Small intestine (tissue), 7 donors: Measurements from ENCODE around the gene ZNF610. TPM values are rescaled to one million over a fixed set of nuclear protein-coding genes. Genes with fewer than 3 reads are reported as not detected.

Source experiments
- DNase-seq, 2 donors: peaks; one replicate each; pipeline versions ENCODE4 v3.0.0 to v3.0.0-alpha.2; 2013
- FAIRE-seq: peaks from 2 replicates; lab custom pipeline; 2012; peaks lifted over from hg19 to GRCh38; lab: Jason Lieb, UNC
- H3K27ac ChIP-seq, 3 donors: one replicate each; pipeline ENCODE4 v1.5.1; 2013; ENCODE audit warnings: low read length in 2 of 3, mild to moderate bottlenecking in 2 of 3, control low read depth in 1 of 3, inconsistent platforms in 1 of 3, low read depth in 1 of 3, moderate library complexity in 1 of 3
- H3K27me3 ChIP-seq, 3 donors: one replicate each; pipeline ENCODE4 v1.6.1; 2013; ENCODE audit warnings: low read length in 3 of 3, inconsistent platforms in 1 of 3; ENCODE audit not compliant: control insufficient read depth in 3 of 3, insufficient read depth in 3 of 3
- H3K36me3 ChIP-seq, 3 donors: one replicate each; pipeline ENCODE4 v1.6.1; 2013; ENCODE audit warnings: low read length in 3 of 3, inconsistent platforms in 1 of 3, low read depth in 1 of 3, mild to moderate bottlenecking in 1 of 3, moderate library complexity in 1 of 3; ENCODE audit not compliant: control insufficient read depth in 3 of 3, insufficient read depth in 2 of 3
- H3K4me1 ChIP-seq, 3 donors: one replicate each; pipeline ENCODE4 v1.6.1; 2013; ENCODE audit warnings: low read length in 2 of 3, inconsistent platforms in 1 of 3, low read depth in 1 of 3, mild to moderate bottlenecking in 1 of 3, moderate library complexity in 1 of 3; ENCODE audit not compliant: control insufficient read depth in 3 of 3, insufficient read depth in 2 of 3
- H3K4me3 ChIP-seq, 3 donors: one replicate each; pipeline ENCODE4 v1.5.1; 2013; ENCODE audit warnings: low read length in 3 of 3, control low read depth in 1 of 3, inconsistent platforms in 1 of 3, low read depth in 1 of 3, mild to moderate bottlenecking in 1 of 3, moderate library complexity in 1 of 3
- H3K9me3 ChIP-seq, 2 donors: one replicate each; pipeline ENCODE4 v1.6.1; 2013; ENCODE audit warnings: low read depth in 1 of 2, low read length in 1 of 2; ENCODE audit not compliant: control insufficient read depth in 2 of 2, insufficient read depth in 1 of 2
- WGBS, 3 donors: extraction: QIAGEN DNeasy Blood & Tissue Kit; methylation state at CpG; one replicate each; pipeline ENCODE4 v1.1.7; 2013; 5-methylcytosine and 5-hydroxymethylcytosine counted together
- polyA plus RNA-seq, 4 donors: library from polyadenylated mRNA; stranded (reverse) in 3 of 4; unstranded in 1 of 4; fragments of 200-250 nt in 3 of 4; fragments of 120-200 nt in 1 of 4; gene quantifications; one replicate each; pipeline versions ENCODE4 v1.2.1 to v1.2.3, GENCODE V29; 2013
- donor health status: healthy with polysubstance abuse.
- donor health status: control.
- donor health status: control.
- donor health status: Bipolar disorder and iron deficiency.
- donor health status: healthy.

The ZNF610 gene
- polyA plus RNA-seq, 4 donors = 0.22 to 8.4 (median 1.1) TPM; not detected in 1

- Histone ChIP-seq H3K9me3 (peaks cover 2 to 66% of the 10 kb centered on the region in 2 donors), H3K27me3 (no peaks in the 10 kb centered on the region), H3K4me1 (no peaks in the 10 kb centered on the region), H3K4me3 (no peak overlapping the region), H3K36me3 (peaks cover 0 to 49% (median 14%) of the 10 kb centered on the region in 3 donors), H3K27ac (no peak overlapping the region)
- FAIRE-seq (no peak), DNase-seq (no peak)
- 80 to 90% (median 84%) methylated on average over 9 of the region's 9 CpGs for WGBS, 3 donors
Measured at GRCh38 chr19:52351512-52351911, 15.5 kb downstream of the ZNF610 start.

- FAIRE-seq (no peak), DNase-seq (no peak)
- Histone ChIP-seq H3K4me3 (no peak overlapping the region), H3K4me1 (no peaks in the 10 kb centered on the region), H3K27ac (no peak overlapping the region), H3K9me3 (peaks cover 0 to 56% of the 10 kb centered on the region in 2 donors), H3K27me3 (no peaks in the 10 kb centered on the region), H3K36me3 (peaks cover 0 to 14% (median 0%) of the 10 kb centered on the region in 3 donors)
- 96 to 98% (median 97%) methylated on average over 8 of the region's 8 CpGs for WGBS, 3 donors
Measured at GRCh38 chr19:52366414-52366824, 30.4 kb downstream of the ZNF610 start.

GRCh38 chr19:52369559-52370340, 33.7 kb downstream of the ZNF610 start, which contains the start of gene ZNF880:
Gene ZNF880, plus strand, starts transcription at chr19:52369923. Its CDS starts 43 bp downstream, at chr19:52369966.
- H3K4me1 ChIP-seq = no peaks in the 10 kb centered on the region
- H3K9me3 ChIP-seq = peaks cover 0 to 62% of the 10 kb centered on the region in 2 donors
- H3K36me3 ChIP-seq = peaks cover 3 to 23% (median 9%) of the 10 kb centered on the region in 3 donors
- H3K27me3 ChIP-seq = no peaks in the 10 kb centered on the region
- WGBS, 3 donors = 2 to 4% (median 4%) methylated on average over 52 of the region's 52 CpGs
- DNase-seq (peak; percentile 92 to 96), FAIRE-seq (no peak)
- H3K4me3 ChIP-seq = peak within 1 kb of the TSS; percentile 81 to 97 (median 93)
- peak within 1 kb of the TSS; percentile 77 to 100 (median 96) for H3K27ac ChIP-seq

- H3K9me3 ChIP-seq = peaks cover 0 to 62% of the 10 kb centered on the region in 2 donors
- peak overlapping the region; percentile 77 to 100 (median 96) for H3K27ac ChIP-seq
- 30 to 55% (median 54%) methylated on average over 7 of the region's 7 CpGs for WGBS, 3 donors
- no peaks in the 10 kb centered on the region for H3K4me1 ChIP-seq
- DNase-seq (no peak), FAIRE-seq (no peak)
- no peaks in the 10 kb centered on the region for H3K27me3 ChIP-seq
- peaks cover 3 to 24% (median 13%) of the 10 kb centered on the region in 3 donors for H3K36me3 ChIP-seq
- H3K4me3 ChIP-seq = peak overlapping the region; percentile 81 to 97 (median 93)
Measured at GRCh38 chr19:52370341-52370710, 34.3 kb downstream of the ZNF610 start.

- no peak overlapping the region for H3K27ac ChIP-seq
- H3K27me3 ChIP-seq = no peaks in the 10 kb centered on the region
- FAIRE-seq = no peak
- H3K9me3 ChIP-seq = peaks cover 0 to 76% of the 10 kb centered on the region in 2 donors
- no peaks in the 10 kb centered on the region for H3K4me1 ChIP-seq
- H3K36me3 ChIP-seq = peaks cover 0 to 26% (median 0%) of the 10 kb centered on the region in 3 donors
- no peak for DNase-seq
- WGBS, 3 donors = 29 to 64% (median 52%) methylated on average over 1 of the region's 1 CpG
- H3K4me3 ChIP-seq = no peak overlapping the region
Measured at GRCh38 chr19:52391135-52391534, 55.1 kb downstream of the ZNF610 start.

- DNase-seq = peak; percentile 95 to 97
- H3K36me3 ChIP-seq = peaks cover 5 to 30% (median 6%) of the 10 kb centered on the region in 3 donors
- H3K9me3 ChIP-seq = peaks cover 0 to 41% of the 10 kb centered on the region in 2 donors
- H3K27ac ChIP-seq = peak within 1 kb of the TSS in 2 of 3 donors; percentile 84 to 88
- H3K4me1 ChIP-seq = peaks cover 0 to 4% (median 0%) of the 10 kb centered on the region in 3 donors
- H3K27me3 ChIP-seq = no peaks in the 10 kb centered on the region
- no peak for FAIRE-seq
- peak within 1 kb of the TSS; percentile 55 to 87 (median 79) for H3K4me3 ChIP-seq
- 1 to 2% (median 1%) methylated on average over 36 of the region's 36 CpGs for WGBS, 3 donors
Measured at GRCh38 chr19:52397310-52398080, 61.5 kb downstream of the ZNF610 start, which contains the start of gene ZNF528. Gene ZNF528, plus strand, starts transcription at chr19:52397849. Its CDS starts 4,165 bp downstream, at chr19:52402014.

GRCh38 chr19:52398081-52398441, 62.0 kb downstream of the ZNF610 start:
- peaks cover 0 to 4% (median 0%) of the 10 kb centered on the region in 3 donors for H3K4me1 ChIP-seq
- peaks cover 0 to 38% of the 10 kb centered on the region in 2 donors for H3K9me3 ChIP-seq
- no peaks in the 10 kb centered on the region for H3K27me3 ChIP-seq
- peaks cover 6 to 30% (median 9%) of the 10 kb centered on the region in 3 donors for H3K36me3 ChIP-seq
- peak overlapping the region in 2 of 3 donors; percentile 84 to 88 for H3K27ac ChIP-seq
- WGBS, 3 donors = 3 to 11% (median 7%) methylated on average over 14 of the region's 14 CpGs
- peak overlapping the region; percentile 55 to 87 (median 79) for H3K4me3 ChIP-seq
- FAIRE-seq = no peak
- no peak for DNase-seq

GRCh38 chr19:52410276-52410675, 74.2 kb downstream of the ZNF610 start:
- H3K36me3 ChIP-seq = peaks cover 23 to 49% (median 28%) of the 10 kb centered on the region in 3 donors
- 89 to 97% (median 97%) methylated on average over 6 of the region's 6 CpGs for WGBS, 3 donors
- DNase-seq (no peak), FAIRE-seq (no peak)
- no peak overlapping the region for H3K27ac ChIP-seq
- H3K4me1 ChIP-seq = no peaks in the 10 kb centered on the region
- H3K4me3 ChIP-seq = no peak overlapping the region
- peaks cover 3 to 73% of the 10 kb centered on the region in 2 donors for H3K9me3 ChIP-seq
- no peaks in the 10 kb centered on the region for H3K27me3 ChIP-seq
